Karpas-422 (cell line): ENCODE measurements around the gene NFIX. TPM values are rescaled to one million over a fixed set of nuclear protein-coding genes. Genes with fewer than 3 reads are reported as not detected.
A peak's percentile ranks its signal among the peaks of the same experiment; 100 is the strongest.
"Not testable (repeated sequence)": the region's sequence is repeated elsewhere in the genome, so short reads cannot be mapped to it uniquely, and the experiment has no call there.

Experiments
- DNase-seq: peaks from one replicate; pipeline ENCODE4 v3.0.0-alpha.2; 2015
- H2AFZ ChIP-seq: fragments of 200-600 bp; sonication (generic); 2 replicates; pipeline ENCODE4 v1.6.1; 2014; ENCODE audit warnings: antibody characterized with exemption, low read length, mixed read lengths
- H3K27ac ChIP-seq: fragments of 200-600 bp; sonication (generic); 2 replicates; pipeline ENCODE4 v1.5.1; 2014; ENCODE audit warnings: mild to moderate bottlenecking, low read length, moderate library complexity
- H3K27me3 ChIP-seq: fragments of 200-600 bp; sonication (generic); 2 replicates; pipeline ENCODE4 v1.6.1; 2014; ENCODE audit warnings: low read length, mixed read lengths
- H3K36me3 ChIP-seq: fragments of 200-600 bp; sonication (generic); 2 replicates; pipeline ENCODE4 v1.6.1; 2014; ENCODE audit warnings: low read length, mixed read lengths; ENCODE audit not compliant: insufficient read depth
- H3K4me1 ChIP-seq: fragments of 200-600 bp; sonication (generic); 2 replicates; pipeline ENCODE4 v1.6.1; 2014; ENCODE audit warnings: mild to moderate bottlenecking, low read length, mixed read lengths
- H3K4me2 ChIP-seq: fragments of 200-600 bp; sonication (generic); 2 replicates; pipeline ENCODE4 v1.6.1; 2014; ENCODE audit warnings: low read length, low read depth, mild to moderate bottlenecking; ENCODE audit not compliant: poor library complexity, severe bottlenecking
- H3K4me3 ChIP-seq: fragments of 200-600 bp; sonication (generic); 2 replicates; pipeline ENCODE4 v1.5.1; 2014; ENCODE audit warnings: mild to moderate bottlenecking, antibody characterized with exemption, low read length, mixed read lengths
- H3K79me2 ChIP-seq: fragments of 200-600 bp; sonication (generic); 2 replicates; pipeline ENCODE4 v1.6.1; 2014; ENCODE audit warnings: mild to moderate bottlenecking, low read length, mixed read lengths
- H3K9ac ChIP-seq: fragments of 200-600 bp; sonication (generic); 2 replicates; pipeline ENCODE4 v1.6.0; 2014; ENCODE audit warnings: low read length
- H3K9me2 ChIP-seq: fragments of 200-600 bp; sonication (generic), shearing (Covaris generic); replicated peaks from 2 replicates; pipeline ENCODE4 v1.6.0; 2014; ENCODE audit warnings: mild to moderate bottlenecking, low read length, moderate library complexity; ENCODE audit not compliant: insufficient read depth
- H3K9me3 ChIP-seq: fragments of 300-700, 200-600 bp; sonication (generic); 2 replicates; pipeline ENCODE4 v1.6.1; 2014; ENCODE audit warnings: low read length, mixed read lengths
- H4K20me1 ChIP-seq: fragments of 200-600 bp; sonication (generic); 2 replicates; pipeline ENCODE4 v1.6.1; 2014; ENCODE audit warnings: mild to moderate bottlenecking, antibody characterized with exemption, low read length, low read depth; ENCODE audit not compliant: insufficient read depth
- total RNA-seq: library from RNA; depleted of rRNA; stranded (reverse); fragments of >200 nt; shearing (Covaris generic); gene quantifications from 2 replicates; pipeline ENCODE4 v1.2.3, GENCODE V29; 2014; ENCODE audit warnings: low replicate concordance

Gene NFIX
- total RNA-seq, 1 experiment from 2014 or later, result 0.04 TPM

- Histone ChIP-seq H3K79me2 (peaks cover 25% of the 10 kb centered on the region), H3K27me3 (no peaks in the 10 kb centered on the region), H3K4me3 (no peak overlapping the region), H3K4me2 (no peak overlapping the region), H3K27ac (no peak overlapping the region), H3K36me3 (peaks cover 17% of the 10 kb centered on the region; the same call in 1 of the 2 replicates), H3K4me1 (peaks cover 28% of the 10 kb centered on the region), H3K9me3 (no peaks in the 10 kb centered on the region), H3K9ac (no peak overlapping the region), H2AFZ (no peak overlapping the region), H4K20me1 (no peaks in the 10 kb centered on the region; the same call in 1 of the 2 replicates), H3K9me2 (no peaks in the 10 kb centered on the region)
- DNase-seq, result no peak
These were observed 45.7 kb upstream of the NFIX start for GRCh38 chr19:12949363-12950283.

DNA sequence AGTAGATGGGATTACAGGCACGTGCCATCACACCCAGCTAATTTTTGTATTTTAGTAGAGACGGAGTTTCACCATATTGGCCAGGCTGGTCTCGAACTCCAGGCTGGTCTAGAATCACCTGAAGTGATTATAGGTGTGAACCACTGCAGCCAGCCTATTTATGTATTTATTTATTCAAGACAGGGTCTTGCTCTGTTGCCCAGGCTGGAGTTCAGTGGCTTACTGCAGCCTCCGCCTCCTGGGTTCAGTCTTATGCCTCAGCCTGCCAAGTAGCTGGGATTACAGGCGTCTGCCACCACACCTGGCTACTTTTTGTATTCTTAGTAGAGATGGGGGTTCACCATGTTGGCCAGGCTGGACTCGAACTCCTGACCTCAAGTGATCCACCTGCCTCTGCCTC, 43.2 kb upstream of the NFIX start:
- H3K4me3 ChIP-seq, H4K20me1 ChIP-seq, H3K9me2 ChIP-seq, H3K4me2 ChIP-seq, H3K9me3 ChIP-seq, H2AFZ ChIP-seq, H3K9ac ChIP-seq, H3K27ac ChIP-seq, H3K27me3 ChIP-seq, DNase-seq: not testable (repeated sequence)
- H3K79me2 ChIP-seq, result peaks cover 38% of the 10 kb centered on the region
- peaks cover 36% of the 10 kb centered on the region for H3K4me1 ChIP-seq
- peaks cover 17% of the 10 kb centered on the region; the same call in 1 of the 2 replicates for H3K36me3 ChIP-seq

GRCh38 chr19:12952488-12953137, 42.7 kb upstream of the NFIX start:
- DNase-seq, result no peak
- H3K79me2 ChIP-seq, result peaks cover 37% of the 10 kb centered on the region
- H3K9ac ChIP-seq, result no peak overlapping the region
- H2AFZ ChIP-seq, result no peak overlapping the region
- H4K20me1 ChIP-seq, result no peaks in the 10 kb centered on the region
- H3K9me2 ChIP-seq, result no peaks in the 10 kb centered on the region
- peaks cover 35% of the 10 kb centered on the region for H3K4me1 ChIP-seq
- H3K27ac ChIP-seq, result no peak overlapping the region
- no peaks in the 10 kb centered on the region for H3K27me3 ChIP-seq
- H3K4me2 ChIP-seq, result no peak overlapping the region
- H3K36me3 ChIP-seq, result peaks cover 13% of the 10 kb centered on the region; the same call in 1 of the 2 replicates
- no peak overlapping the region for H3K4me3 ChIP-seq
- H3K9me3 ChIP-seq, result no peaks in the 10 kb centered on the region

GRCh38 chr19:12953138-12953798, 42.0 kb upstream of the NFIX start:
- no peak overlapping the region for H3K4me2 ChIP-seq
- peaks cover 39% of the 10 kb centered on the region for H3K4me1 ChIP-seq
- DNase-seq, result no peak
- no peaks in the 10 kb centered on the region for H3K27me3 ChIP-seq
- no peaks in the 10 kb centered on the region for H3K9me3 ChIP-seq
- no peak overlapping the region for H3K4me3 ChIP-seq
- no peaks in the 10 kb centered on the region for H3K9me2 ChIP-seq
- peaks cover 6% of the 10 kb centered on the region; the same call in 1 of the 2 replicates for H3K36me3 ChIP-seq
- H3K9ac ChIP-seq, result no peak overlapping the region
- no peak overlapping the region for H2AFZ ChIP-seq
- no peak overlapping the region for H3K27ac ChIP-seq
- no peaks in the 10 kb centered on the region for H4K20me1 ChIP-seq
- H3K79me2 ChIP-seq, result peaks cover 36% of the 10 kb centered on the region

GRCh38 chr19:12953799-12954611, 41.3 kb upstream of the NFIX start:
- no peak overlapping the region for H3K4me3 ChIP-seq
- H3K27me3 ChIP-seq, result no peaks in the 10 kb centered on the region
- no peak overlapping the region for H2AFZ ChIP-seq
- peak; percentile 45 for DNase-seq
- no peaks in the 10 kb centered on the region for H4K20me1 ChIP-seq
- H3K9ac ChIP-seq, result peak overlapping the region; percentile 87
- H3K27ac ChIP-seq, result peak overlapping the region; percentile 56
- no peaks in the 10 kb centered on the region for H3K9me3 ChIP-seq
- 0 out of 2 replicates have a peak, but pooled peaks cover 3% of the 10 kb centered on the region for H3K36me3 ChIP-seq
- no peaks in the 10 kb centered on the region for H3K9me2 ChIP-seq
- H3K4me1 ChIP-seq, result peaks cover 39% of the 10 kb centered on the region
- H3K79me2 ChIP-seq, result peaks cover 36% of the 10 kb centered on the region
- peak overlapping the region; percentile 73 for H3K4me2 ChIP-seq

DNA sequence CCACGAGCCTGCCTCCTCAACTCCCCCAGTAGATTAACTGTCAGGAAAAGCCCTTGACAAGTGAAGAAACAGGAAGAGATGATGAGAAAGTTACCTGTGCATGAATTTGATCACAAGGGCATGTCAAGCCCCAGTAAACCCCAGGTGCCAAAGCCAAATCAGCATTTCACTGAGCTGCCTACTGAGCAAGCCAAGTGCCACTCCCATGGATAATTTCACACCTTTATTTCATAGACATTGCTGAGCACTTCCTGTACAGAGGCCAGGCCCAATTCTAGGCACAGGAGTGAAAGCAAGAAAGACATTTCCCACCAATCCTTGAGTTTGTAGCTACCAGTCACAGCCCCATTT, 40.7 kb upstream of the NFIX start:
- Histone ChIP-seq H3K9me2 (no peaks in the 10 kb centered on the region), H3K27ac (peak overlapping the region; percentile 56), H3K9ac (peak overlapping the region; percentile 87), H3K36me3 (0 out of 2 replicates have a peak, but pooled peaks cover 3% of the 10 kb centered on the region), H3K9me3 (no peaks in the 10 kb centered on the region), H2AFZ (no peak overlapping the region), H3K79me2 (peaks cover 36% of the 10 kb centered on the region), H3K4me1 (peaks cover 39% of the 10 kb centered on the region), H3K4me2 (peak overlapping the region; percentile 73), H4K20me1 (no peaks in the 10 kb centered on the region), H3K4me3 (peak overlapping the region; percentile 92; the same call in 1 of the 2 replicates), H3K27me3 (no peaks in the 10 kb centered on the region)
- peak; percentile 48 for DNase-seq

GRCh38 chr19:12955575-12955974, 39.7 kb upstream of the NFIX start:
- H4K20me1 ChIP-seq, H3K9me3 ChIP-seq, H3K9me2 ChIP-seq, H3K36me3 ChIP-seq, H2AFZ ChIP-seq, H3K27me3 ChIP-seq, DNase-seq: not testable (repeated sequence)
- H3K27ac ChIP-seq, result peak overlapping the region; percentile 56; the same call in 1 of the 2 replicates
- peak overlapping the region; percentile 87 for H3K9ac ChIP-seq
- H3K4me1 ChIP-seq, result peaks cover 39% of the 10 kb centered on the region
- peak overlapping the region; percentile 73 for H3K4me2 ChIP-seq
- H3K4me3 ChIP-seq, result peak overlapping the region; percentile 92
- peaks cover 36% of the 10 kb centered on the region for H3K79me2 ChIP-seq
